Measurements from ENCODE around the gene PCNP. TPM values are rescaled to one million over a fixed set of nuclear protein-coding genes. Genes with fewer than 3 reads are reported as not detected.
"Not testable (repeated sequence)": the region's sequence is repeated elsewhere in the genome, so short reads cannot be mapped to it uniquely, and the experiment has no call there.

The PCNP gene
- total RNA-seq, 1 experiment from 2014 or later, result 165 TPM

DNA sequence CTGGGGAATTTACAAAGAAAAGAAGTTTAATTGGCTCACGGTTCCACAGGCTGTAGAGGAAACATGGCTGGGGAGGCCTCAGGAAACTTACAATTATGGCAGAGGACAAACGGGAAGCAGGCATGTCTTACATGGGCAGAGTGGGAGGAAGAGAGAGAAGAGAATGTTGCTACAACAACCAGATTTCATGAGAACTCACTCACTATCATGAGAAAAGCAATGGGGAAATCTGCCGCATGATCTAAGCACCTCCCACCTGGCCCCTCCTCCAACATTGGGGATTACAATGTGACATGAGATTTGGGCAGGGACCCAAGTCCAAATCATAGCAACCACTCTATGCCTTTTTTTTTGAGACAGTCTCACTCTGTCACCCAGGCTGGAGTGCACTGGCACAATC is 28.8 kb downstream of the PCNP start:
- Histone ChIP-seq H3K27ac (ENCODE audit: low read length) (no peak overlapping the region), H3K36me3 (ENCODE audit: control insufficient read depth, insufficient read depth, low read length) (no peaks in the 10 kb centered on the region), H3K4me1 (ENCODE audit: control insufficient read depth, insufficient read depth, low read length) (no peaks in the 10 kb centered on the region), H3K4me3 (ENCODE audit: low read depth in 2 of 2, low read length in 2 of 2) (no peak overlapping the region), H3K9me3 (ENCODE audit: control insufficient read depth, insufficient read depth, low read depth, low read length) (no peaks in the 10 kb centered on the region), H3K27me3 (ENCODE audit: control insufficient read depth, insufficient read depth, low read length) (no peaks in the 10 kb centered on the region)
- no peak for ATAC-seq
- intact Hi-C loops (cut with micrococcal nuclease; ENCODE audit: unreplicated experiment), result no loop called here
- no peak for DNase-seq (ENCODE audit: low read depth, low spot score)
- ChIA-PET CTCF (no interaction called here), POLR2A (no interaction called here)
- in situ Hi-C loops (cut with HindIII; ENCODE audit: low pct_unique_long_range_greater_than_20kb, low sequenced_read_pairs), result no loop called here
- TF ChIP-seq, protein P1, sequence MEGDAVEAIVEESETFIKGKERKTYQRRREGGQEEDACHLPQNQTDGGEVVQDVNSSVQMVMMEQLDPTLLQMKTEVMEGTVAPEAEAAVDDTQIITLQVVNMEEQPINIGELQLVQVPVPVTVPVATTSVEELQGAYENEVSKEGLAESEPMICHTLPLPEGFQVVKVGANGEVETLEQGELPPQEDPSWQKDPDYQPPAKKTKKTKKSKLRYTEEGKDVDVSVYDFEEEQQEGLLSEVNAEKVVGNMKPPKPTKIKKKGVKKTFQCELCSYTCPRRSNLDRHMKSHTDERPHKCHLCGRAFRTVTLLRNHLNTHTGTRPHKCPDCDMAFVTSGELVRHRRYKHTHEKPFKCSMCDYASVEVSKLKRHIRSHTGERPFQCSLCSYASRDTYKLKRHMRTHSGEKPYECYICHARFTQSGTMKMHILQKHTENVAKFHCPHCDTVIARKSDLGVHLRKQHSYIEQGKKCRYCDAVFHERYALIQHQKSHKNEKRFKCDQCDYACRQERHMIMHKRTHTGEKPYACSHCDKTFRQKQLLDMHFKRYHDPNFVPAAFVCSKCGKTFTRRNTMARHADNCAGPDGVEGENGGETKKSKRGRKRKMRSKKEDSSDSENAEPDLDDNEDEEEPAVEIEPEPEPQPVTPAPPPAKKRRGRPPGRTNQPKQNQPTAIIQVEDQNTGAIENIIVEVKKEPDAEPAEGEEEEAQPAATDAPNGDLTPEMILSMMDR (IDR thresholded peaks at IDR 0.05), result no peak
- TF ChIP-seq SIN3A (IDR thresholded peaks at IDR 0.05; ENCODE audit: borderline replicate concordance, insufficient read depth, low read depth, low read length) (no peak), TCF7L2 (IDR thresholded peaks at IDR 0.05; ENCODE audit: low read depth, low read length) (no peak), POLR2AphosphoS5 (IDR thresholded peaks at IDR 0.05; ENCODE audit: low read depth, low read length) (no peak)
- TF ChIP-seq, protein P2, sequence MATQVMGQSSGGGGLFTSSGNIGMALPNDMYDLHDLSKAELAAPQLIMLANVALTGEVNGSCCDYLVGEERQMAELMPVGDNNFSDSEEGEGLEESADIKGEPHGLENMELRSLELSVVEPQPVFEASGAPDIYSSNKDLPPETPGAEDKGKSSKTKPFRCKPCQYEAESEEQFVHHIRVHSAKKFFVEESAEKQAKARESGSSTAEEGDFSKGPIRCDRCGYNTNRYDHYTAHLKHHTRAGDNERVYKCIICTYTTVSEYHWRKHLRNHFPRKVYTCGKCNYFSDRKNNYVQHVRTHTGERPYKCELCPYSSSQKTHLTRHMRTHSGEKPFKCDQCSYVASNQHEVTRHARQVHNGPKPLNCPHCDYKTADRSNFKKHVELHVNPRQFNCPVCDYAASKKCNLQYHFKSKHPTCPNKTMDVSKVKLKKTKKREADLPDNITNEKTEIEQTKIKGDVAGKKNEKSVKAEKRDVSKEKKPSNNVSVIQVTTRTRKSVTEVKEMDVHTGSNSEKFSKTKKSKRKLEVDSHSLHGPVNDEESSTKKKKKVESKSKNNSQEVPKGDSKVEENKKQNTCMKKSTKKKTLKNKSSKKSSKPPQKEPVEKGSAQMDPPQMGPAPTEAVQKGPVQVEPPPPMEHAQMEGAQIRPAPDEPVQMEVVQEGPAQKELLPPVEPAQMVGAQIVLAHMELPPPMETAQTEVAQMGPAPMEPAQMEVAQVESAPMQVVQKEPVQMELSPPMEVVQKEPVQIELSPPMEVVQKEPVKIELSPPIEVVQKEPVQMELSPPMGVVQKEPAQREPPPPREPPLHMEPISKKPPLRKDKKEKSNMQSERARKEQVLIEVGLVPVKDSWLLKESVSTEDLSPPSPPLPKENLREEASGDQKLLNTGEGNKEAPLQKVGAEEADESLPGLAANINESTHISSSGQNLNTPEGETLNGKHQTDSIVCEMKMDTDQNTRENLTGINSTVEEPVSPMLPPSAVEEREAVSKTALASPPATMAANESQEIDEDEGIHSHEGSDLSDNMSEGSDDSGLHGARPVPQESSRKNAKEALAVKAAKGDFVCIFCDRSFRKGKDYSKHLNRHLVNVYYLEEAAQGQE (IDR thresholded peaks at IDR 0.05; ENCODE audit: insufficient read depth in 1 of 2, low read depth in 2 of 2, low read length in 1 of 2), result no peak
- BruUV-seq (replicated peaks), result no TSS peak

DNA sequence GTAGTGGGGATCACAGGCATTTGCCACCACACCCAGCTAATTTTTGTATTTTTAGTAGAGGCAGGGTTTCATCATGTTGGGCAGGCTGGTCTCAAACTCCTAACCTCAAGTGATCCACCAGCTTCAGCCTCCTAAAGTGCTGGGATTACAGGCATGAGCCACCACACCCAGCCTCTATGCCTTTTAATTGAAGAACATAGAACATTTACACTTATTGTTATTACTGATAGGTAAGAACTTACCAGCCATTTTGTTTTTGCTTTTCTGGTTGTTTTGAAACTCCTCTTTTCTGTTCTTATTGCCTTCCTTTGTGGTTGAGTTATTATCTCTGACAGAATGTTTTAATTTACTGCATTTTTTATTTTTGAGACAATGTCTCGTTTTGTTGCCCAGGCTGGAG is 29.2 kb downstream of the PCNP start:
- in situ Hi-C loops (cut with HindIII; ENCODE audit: low pct_unique_long_range_greater_than_20kb, low sequenced_read_pairs), result no loop called here
- H3K4me1 ChIP-seq (ENCODE audit: control insufficient read depth, insufficient read depth, low read length), result no peaks in the 10 kb centered on the region
- H3K27me3 ChIP-seq (ENCODE audit: control insufficient read depth, insufficient read depth, low read length), result no peaks in the 10 kb centered on the region
- TF ChIP-seq, protein P2 (IDR thresholded peaks at IDR 0.05; ENCODE audit: insufficient read depth in 1 of 2, low read depth in 2 of 2, low read length in 1 of 2), result no peak
- TF ChIP-seq TCF7L2 (IDR thresholded peaks at IDR 0.05; ENCODE audit: low read depth, low read length) (no peak), POLR2AphosphoS5 (IDR thresholded peaks at IDR 0.05; ENCODE audit: low read depth, low read length) (no peak), SIN3A (IDR thresholded peaks at IDR 0.05; ENCODE audit: borderline replicate concordance, insufficient read depth, low read depth, low read length) (no peak)
- TF ChIP-seq, protein P1 (IDR thresholded peaks at IDR 0.05), result no peak
- H3K36me3 ChIP-seq (ENCODE audit: control insufficient read depth, insufficient read depth, low read length), result no peaks in the 10 kb centered on the region
- no peak for ATAC-seq
- no TSS peak for BruUV-seq (replicated peaks)
- ChIA-PET POLR2A (no interaction called here), CTCF (no interaction called here)
- H3K9me3 ChIP-seq (ENCODE audit: control insufficient read depth, insufficient read depth, low read depth, low read length), result no peaks in the 10 kb centered on the region
- DNase-seq (ENCODE audit: low read depth, low spot score), result no peak
- intact Hi-C loops (cut with micrococcal nuclease; ENCODE audit: unreplicated experiment), result no loop called here
- H3K27ac ChIP-seq (ENCODE audit: low read length), result no peak overlapping the region
- no peak overlapping the region for H3K4me3 ChIP-seq (ENCODE audit: low read depth in 2 of 2, low read length in 2 of 2)

DNA sequence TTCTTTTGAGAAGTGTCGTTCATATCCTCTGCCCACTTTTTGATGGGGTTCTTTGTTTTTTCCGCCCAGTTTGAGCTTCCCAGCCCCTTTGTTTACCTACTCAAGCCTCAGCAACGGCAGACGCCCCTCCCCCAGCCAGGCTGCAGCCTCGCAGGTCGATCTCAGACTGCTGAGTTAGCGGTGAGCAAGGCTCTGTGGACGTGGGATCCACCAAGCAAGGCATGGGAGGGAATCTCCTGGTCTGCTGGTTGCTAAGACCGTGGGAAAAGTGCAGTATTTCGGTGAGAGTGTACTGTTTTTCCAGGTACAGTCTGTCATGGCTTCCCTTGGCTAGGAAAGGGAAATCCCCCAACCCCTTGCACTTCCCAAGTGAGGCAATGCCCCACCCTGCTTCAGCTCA is 31.4 kb downstream of the PCNP start:
- H3K27ac ChIP-seq (ENCODE audit: low read length); BruUV-seq (replicated peaks); intact Hi-C loops (cut with micrococcal nuclease; ENCODE audit: unreplicated experiment); H3K27me3 ChIP-seq (ENCODE audit: control insufficient read depth, insufficient read depth, low read length); ATAC-seq; H3K4me3 ChIP-seq (ENCODE audit: low read depth in 2 of 2, low read length in 2 of 2); in situ Hi-C loops (cut with HindIII; ENCODE audit: low pct_unique_long_range_greater_than_20kb, low sequenced_read_pairs); CTCF ChIA-PET; H3K36me3 ChIP-seq (ENCODE audit: control insufficient read depth, insufficient read depth, low read length); DNase-seq (ENCODE audit: low read depth, low spot score); H3K9me3 ChIP-seq (ENCODE audit: control insufficient read depth, insufficient read depth, low read depth, low read length); H3K4me1 ChIP-seq (ENCODE audit: control insufficient read depth, insufficient read depth, low read length): not testable (repeated sequence)
- POLR2A ChIA-PET, result interaction anchor here (0.5 kb wide), 1 partner anchor 53 kb away, joined by 9 read pairs; no protein-coding TSS in a partner anchor
